Ishikawa (cell line): ENCODE results near the gene CNTNAP2.

ENCODE experiments used
- CREB1 ChIP-seq: IDR thresholded peaks from 2 replicates; pipeline ENCODE4 v1.6.1; 2012; ENCODE audit warnings: low read depth
- EP300 ChIP-seq: IDR thresholded peaks from 2 replicates; pipeline ENCODE4 v1.6.1; 2012; ENCODE audit warnings: borderline replicate concordance
- RAD21 ChIP-seq: IDR thresholded peaks from 2 replicates; pipeline ENCODE4 v1.6.1; 2012; ENCODE audit warnings: low read depth
- TAF1 ChIP-seq: IDR thresholded peaks from 2 replicates; pipeline ENCODE4 v1.6.1; 2012; ENCODE audit warnings: low read depth, mild to moderate bottlenecking
- YY1 ChIP-seq: IDR thresholded peaks from 2 replicates; pipeline ENCODE4 v1.6.1; 2012; ENCODE audit warnings: low read depth
- ZBTB7A ChIP-seq: IDR thresholded peaks from 2 replicates; pipeline ENCODE4 v1.6.1; 2012; ENCODE audit warnings: low read depth
- TF ChIP-seq, protein P1 (sequence below): IDR thresholded peaks from 2 replicates; pipeline ENCODE4 v1.6.1; 2012

GRCh38 chr7:147861945-147862344 lies 1745.3 kb downstream of the CNTNAP2 start:
- no peak for TF ChIP-seq EP300
- TF ChIP-seq TAF1: no peak
- TF ChIP-seq, protein P1, sequence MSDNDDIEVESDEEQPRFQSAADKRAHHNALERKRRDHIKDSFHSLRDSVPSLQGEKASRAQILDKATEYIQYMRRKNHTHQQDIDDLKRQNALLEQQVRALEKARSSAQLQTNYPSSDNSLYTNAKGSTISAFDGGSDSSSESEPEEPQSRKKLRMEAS: no peak
- TF ChIP-seq CREB1: no peak
- TF ChIP-seq ZBTB7A: no peak
- TF ChIP-seq RAD21: no peak
- no peak for TF ChIP-seq YY1
